Inferior parietal cortex (tissue), 1 donor: ENCODE measurements around the gene CHST9.

ENCODE experiments used
- DNase-seq: peaks from one replicate; pipeline ENCODE4 v3.0.0-alpha.2; 2016; ENCODE audit errors: extremely low spot score

CHST9 gene

GRCh38 chr18:26864658-26865057 lies 320.4 kb downstream of the CHST9 start:
- DNase-seq = no peak

GRCh38 chr18:26863921-26864497 lies 321.1 kb downstream of the CHST9 start:
- DNase-seq = no peak

DNA sequence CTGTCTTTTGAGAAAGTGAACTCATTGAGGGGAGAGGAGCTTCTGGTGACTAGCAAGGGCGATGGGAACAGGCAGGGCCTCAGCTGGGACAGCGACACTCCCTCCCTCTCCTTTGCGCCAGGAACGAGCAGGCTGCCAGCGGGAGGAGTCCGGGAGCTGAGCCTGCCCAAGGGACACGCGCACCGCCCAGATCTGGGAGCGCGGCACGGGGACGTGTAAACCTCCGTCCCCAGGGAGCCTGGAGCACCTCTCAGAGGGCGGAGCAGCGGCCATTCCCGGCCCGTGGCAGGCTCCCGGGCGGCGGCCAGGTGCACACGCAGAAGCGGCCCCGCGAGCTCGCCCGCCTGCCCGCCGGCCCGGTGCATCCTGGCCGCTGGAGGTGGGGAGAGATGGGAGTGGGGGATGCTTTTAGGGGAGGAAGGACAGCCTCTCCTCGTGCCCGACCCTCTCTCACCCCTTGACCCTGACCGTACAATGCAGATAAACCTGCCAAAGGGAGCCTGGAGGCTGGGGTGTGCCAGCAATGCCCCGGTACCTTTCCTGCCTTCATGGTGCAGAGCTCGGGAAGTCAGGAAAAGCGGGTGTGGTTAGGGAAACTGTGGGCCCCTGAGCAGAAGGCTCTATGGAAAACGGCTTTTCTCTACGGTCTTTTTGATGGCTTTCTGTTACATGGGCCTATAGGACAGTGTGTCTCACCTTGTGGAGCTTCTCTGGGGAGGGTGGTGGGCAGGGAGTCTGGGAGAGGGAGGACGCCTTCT lies 321.8 kb downstream of the CHST9 start:
- DNase-seq = no peak

GRCh38 chr18:26862084-26862483 lies 323.0 kb downstream of the CHST9 start:
- no peak for DNase-seq
